Mesothelial cell of epicardium (in vitro differentiated cells): ENCODE results near the gene PHPT1. TPM values are rescaled to one million over a fixed set of nuclear protein-coding genes. Genes with fewer than 3 reads are reported as not detected.
"Not testable (repeated sequence)": the region's sequence is repeated elsewhere in the genome, so short reads cannot be mapped to it uniquely, and the experiment has no call there.

Experiments
- DNase-seq, 2 experiments: peaks; one replicate each; pipeline ENCODE4 v3.0.0; 2021; ENCODE audit warnings: low spot score in 2 of 2; ENCODE audit not compliant: unreplicated experiment in 2 of 2
- H3K27ac Mint-ChIP-seq: 2 replicates; pipeline ENCODE4 v1.8.0; 2021; ENCODE audit warnings: mixed read lengths
- H3K27me3 Mint-ChIP-seq: 2 replicates; pipeline ENCODE4 v1.8.0; 2021; ENCODE audit warnings: low read depth, mixed read lengths
- H3K36me3 Mint-ChIP-seq: 2 replicates; pipeline ENCODE4 v1.8.0; 2021; ENCODE audit warnings: mixed read lengths
- H3K4me1 Mint-ChIP-seq: 2 replicates; pipeline ENCODE4 v1.8.0; 2021; ENCODE audit warnings: mixed read lengths
- H3K4me3 Mint-ChIP-seq: 2 replicates; pipeline ENCODE4 v1.8.0; 2021; ENCODE audit warnings: mild to moderate bottlenecking, moderate library complexity, mixed read lengths
- H3K9me3 Mint-ChIP-seq: 2 replicates; pipeline ENCODE4 v1.8.0; 2021; ENCODE audit warnings: mixed read lengths
- CTCF ChIP-seq: fragments of 200-600 bp; sonication (generic); IDR thresholded peaks from one replicate; pipeline ENCODE4 v1.5.0; 2021; ENCODE audit warnings: antibody characterized with exemption; ENCODE audit not compliant: unreplicated experiment
- total RNA-seq: library from RNA; stranded (reverse); gene quantifications from 3 replicates; pipeline ENCODE4 v1.2.1, GENCODE V29; 2021

PHPT1 gene
- total RNA-seq, 1 donor from 2014 or later = 168 TPM

- peaks cover 14% of the 10 kb centered on the region for H3K36me3 Mint-ChIP-seq
- H3K9me3 Mint-ChIP-seq = no peaks in the 10 kb centered on the region
- TF ChIP-seq CTCF = no peak
- H3K4me1 Mint-ChIP-seq = peaks cover 9% of the 10 kb centered on the region
- DNase-seq = no peak
- no peaks in the 10 kb centered on the region for H3K27me3 Mint-ChIP-seq
- no peak overlapping the region for H3K27ac Mint-ChIP-seq
- no peak overlapping the region for H3K4me3 Mint-ChIP-seq
Observed at GRCh38 chr9:136835932-136836904, 13.0 kb upstream of the PHPT1 start.

DNA sequence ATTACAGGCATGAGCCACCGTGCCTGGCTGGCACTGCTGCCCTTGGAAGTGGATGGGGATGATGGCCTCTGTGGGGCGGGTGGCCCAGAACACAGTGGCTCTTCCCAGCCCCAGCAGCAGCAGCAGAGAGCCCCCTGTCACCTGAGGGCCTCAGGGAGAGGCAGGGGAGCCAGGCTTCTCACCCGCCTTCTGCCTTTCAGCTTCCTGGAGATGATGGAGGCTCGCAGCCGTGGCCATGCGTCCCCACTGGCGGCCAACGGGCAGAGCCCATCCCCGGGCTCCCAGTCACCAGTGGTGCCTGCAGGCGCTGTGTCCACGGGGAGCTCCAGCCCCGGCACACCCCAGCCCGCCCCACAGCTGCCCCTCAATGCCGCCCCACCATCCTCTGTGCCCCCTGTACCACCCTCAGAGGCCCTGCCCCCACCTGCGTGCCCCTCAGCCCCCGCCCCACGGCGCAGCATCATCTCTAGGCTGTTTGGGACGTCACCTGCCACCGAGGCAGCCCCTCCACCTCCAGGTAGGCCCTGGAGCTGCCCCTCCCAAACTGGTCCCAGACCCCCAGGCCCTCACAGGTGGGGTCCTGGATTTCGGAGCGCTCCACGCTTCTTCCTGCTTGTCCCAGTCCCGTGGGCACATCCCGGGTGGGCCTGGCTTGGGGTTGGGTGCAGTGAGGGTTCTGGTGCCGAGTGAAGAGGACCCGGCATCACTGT lies 11.9 kb upstream of the PHPT1 start:
- Mint-ChIP-seq H3K36me3 (peaks cover 8% of the 10 kb centered on the region), H3K27me3 (no peaks in the 10 kb centered on the region), H3K4me3 (no peak overlapping the region), H3K4me1 (peaks cover 17% of the 10 kb centered on the region), H3K27ac (no peak overlapping the region), H3K9me3 (no peaks in the 10 kb centered on the region)
- no peak for DNase-seq
- no peak for TF ChIP-seq CTCF

DNA sequence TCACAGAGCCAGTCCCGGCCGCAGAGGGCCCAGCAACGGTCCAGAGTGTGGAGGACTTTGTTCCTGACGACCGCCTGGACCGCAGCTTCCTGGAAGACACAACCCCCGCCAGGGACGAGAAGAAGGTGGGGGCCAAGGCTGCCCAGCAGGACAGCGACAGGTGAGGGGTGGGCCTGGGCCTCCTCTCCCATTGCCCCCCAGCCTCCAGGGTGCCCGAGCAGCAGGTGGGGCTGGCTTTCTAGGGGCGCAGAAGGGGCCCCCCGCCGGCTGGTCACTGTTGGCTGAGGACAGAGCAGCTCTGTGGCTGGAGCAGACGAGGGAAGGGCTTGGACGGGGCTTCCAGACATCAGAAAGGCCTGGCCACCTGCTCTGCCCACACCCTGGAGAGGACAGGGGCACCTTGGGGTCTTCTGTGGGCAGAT lies 11.3 kb upstream of the PHPT1 start:
- H3K4me3 Mint-ChIP-seq, DNase-seq, H3K27me3 Mint-ChIP-seq, H3K36me3 Mint-ChIP-seq, H3K9me3 Mint-ChIP-seq, H3K27ac Mint-ChIP-seq: not testable (repeated sequence)
- H3K4me1 Mint-ChIP-seq = peaks cover 19% of the 10 kb centered on the region

GRCh38 chr9:136838314-136839228 lies 10.6 kb upstream of the PHPT1 start:
- Mint-ChIP-seq H3K4me1 (peaks cover 19% of the 10 kb centered on the region), H3K27me3 (no peaks in the 10 kb centered on the region), H3K4me3 (no peak overlapping the region), H3K9me3 (no peaks in the 10 kb centered on the region), H3K27ac (no peak overlapping the region), H3K36me3 (peaks cover 8% of the 10 kb centered on the region)
- TF ChIP-seq CTCF = no peak
- DNase-seq = no peak

- no peak for DNase-seq
- Mint-ChIP-seq H3K4me1 (peaks cover 19% of the 10 kb centered on the region), H3K36me3 (peaks cover 4% of the 10 kb centered on the region), H3K9me3 (no peaks in the 10 kb centered on the region), H3K4me3 (no peak overlapping the region), H3K27me3 (no peaks in the 10 kb centered on the region), H3K27ac (peak overlapping the region; percentile 88)
- TF ChIP-seq CTCF = no peak
Observed at GRCh38 chr9:136839229-136840139, 9.7 kb upstream of the PHPT1 start.
